ENCODE measurements around the gene CBLN4. TPM values are rescaled to one million over a fixed set of nuclear protein-coding genes. Genes with fewer than 3 reads are reported as not detected.

CBLN4 gene
- total RNA-seq, 2 experiments from 2014 or later, result not detected

DNA sequence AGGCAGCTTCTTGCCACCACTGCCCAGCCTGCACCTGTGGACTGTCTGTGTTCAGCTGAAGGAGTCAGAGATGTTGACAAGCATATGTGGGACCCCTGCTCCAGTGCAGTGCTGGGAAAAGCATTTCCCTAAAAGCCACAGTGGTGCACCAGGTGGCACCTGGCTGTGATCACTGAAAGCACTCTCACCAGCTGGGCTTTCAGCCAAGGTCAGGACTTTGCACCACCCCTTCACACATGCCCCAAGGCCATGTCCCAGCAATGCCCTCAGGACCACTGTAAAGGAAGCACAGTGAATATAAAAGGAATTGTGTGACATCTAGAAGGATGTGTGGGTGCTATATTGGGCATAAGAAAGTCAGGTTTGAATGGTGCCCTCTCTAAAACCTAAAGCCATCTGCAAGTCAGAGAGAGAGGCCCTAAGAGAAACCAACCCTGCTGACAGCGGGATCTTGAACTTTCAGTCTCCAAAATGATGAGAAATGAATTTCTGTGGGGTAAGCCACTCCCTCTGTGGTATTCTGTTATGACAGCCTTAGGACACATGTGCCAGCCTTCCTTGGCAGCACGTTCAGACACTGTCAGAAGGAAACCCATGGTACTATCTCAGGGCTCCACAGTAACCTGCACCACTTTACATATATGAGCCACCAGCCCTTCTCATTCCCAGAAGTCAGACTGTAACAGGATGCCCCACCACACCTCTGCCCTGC, 30.7 kb downstream of the CBLN4 start:
- TF ChIP-seq EZH2phosphoT487 (IDR thresholded peaks at IDR 0.05; ENCODE audit: borderline replicate concordance, low read depth, low read length), result no peak
- TF ChIP-seq, protein P1, sequence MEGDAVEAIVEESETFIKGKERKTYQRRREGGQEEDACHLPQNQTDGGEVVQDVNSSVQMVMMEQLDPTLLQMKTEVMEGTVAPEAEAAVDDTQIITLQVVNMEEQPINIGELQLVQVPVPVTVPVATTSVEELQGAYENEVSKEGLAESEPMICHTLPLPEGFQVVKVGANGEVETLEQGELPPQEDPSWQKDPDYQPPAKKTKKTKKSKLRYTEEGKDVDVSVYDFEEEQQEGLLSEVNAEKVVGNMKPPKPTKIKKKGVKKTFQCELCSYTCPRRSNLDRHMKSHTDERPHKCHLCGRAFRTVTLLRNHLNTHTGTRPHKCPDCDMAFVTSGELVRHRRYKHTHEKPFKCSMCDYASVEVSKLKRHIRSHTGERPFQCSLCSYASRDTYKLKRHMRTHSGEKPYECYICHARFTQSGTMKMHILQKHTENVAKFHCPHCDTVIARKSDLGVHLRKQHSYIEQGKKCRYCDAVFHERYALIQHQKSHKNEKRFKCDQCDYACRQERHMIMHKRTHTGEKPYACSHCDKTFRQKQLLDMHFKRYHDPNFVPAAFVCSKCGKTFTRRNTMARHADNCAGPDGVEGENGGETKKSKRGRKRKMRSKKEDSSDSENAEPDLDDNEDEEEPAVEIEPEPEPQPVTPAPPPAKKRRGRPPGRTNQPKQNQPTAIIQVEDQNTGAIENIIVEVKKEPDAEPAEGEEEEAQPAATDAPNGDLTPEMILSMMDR (conservative IDR thresholded peaks at IDR 0.05; ENCODE audit: low read length), result no peak
- Histone ChIP-seq H3K4me3 (ENCODE audit: low read depth, low read length, poor library complexity, severe bottlenecking) (no peak overlapping the region), H3K36me3 (ENCODE audit: insufficient read depth, low read length) (no peaks in the 10 kb centered on the region), H3K79me2 (ENCODE audit: insufficient read depth, low read depth, low read length) (no peaks in the 10 kb centered on the region), H3K27ac (ENCODE audit: low read depth, low read length, poor library complexity, severe bottlenecking) (no peak overlapping the region), H3K9me2 (ENCODE audit: insufficient read depth, low read length) (no peaks in the 10 kb centered on the region), H3K4me2 (ENCODE audit: low read length) (no peak overlapping the region), H3K9me3 (ENCODE audit: low read length) (no peaks in the 10 kb centered on the region), H2AFZ (ENCODE audit: low read length) (no peak overlapping the region), H3K4me1 (ENCODE audit: insufficient read depth, low read length, poor library complexity, severe bottlenecking) (no peaks in the 10 kb centered on the region), H4K20me1 (ENCODE audit: insufficient read depth, low read length) (no peaks in the 10 kb centered on the region)
- DNase-seq (ENCODE audit: low spot score), result no peak
- ChIA-PET POLR2A (no interaction called here), CTCF (ENCODE audit: unreplicated experiment) (no interaction called here)
- no TSS peak for BruUV-seq (replicated peaks)
- intact Hi-C loops (cut with micrococcal nuclease; ENCODE audit: unreplicated experiment), result no loop called here

DNA sequence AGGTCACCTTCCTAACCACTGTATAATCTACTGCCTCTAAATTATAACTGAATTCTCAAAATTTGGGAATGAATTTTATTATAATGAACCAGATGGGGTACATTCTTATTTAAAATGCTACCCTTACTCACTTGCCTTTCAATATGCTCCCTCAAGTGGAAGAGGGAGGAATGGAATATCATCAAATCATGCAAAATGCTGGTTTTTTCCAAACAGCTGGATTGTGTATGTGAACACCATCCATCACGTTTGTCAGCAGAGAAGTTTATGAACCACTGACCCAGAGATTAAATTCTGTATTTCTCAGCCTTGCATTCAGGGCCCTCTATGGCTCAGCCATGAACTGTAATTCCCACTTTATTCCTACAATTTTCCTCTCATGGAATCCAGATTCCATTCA, 40.5 kb downstream of the CBLN4 start:
- Histone ChIP-seq H3K9me3 (ENCODE audit: low read length) (no peaks in the 10 kb centered on the region), H3K9me2 (ENCODE audit: insufficient read depth, low read length) (no peaks in the 10 kb centered on the region), H3K4me2 (ENCODE audit: low read length) (no peak overlapping the region), H3K36me3 (ENCODE audit: insufficient read depth, low read length) (no peaks in the 10 kb centered on the region), H2AFZ (ENCODE audit: low read length) (no peak overlapping the region), H3K4me1 (ENCODE audit: insufficient read depth, low read length, poor library complexity, severe bottlenecking) (no peaks in the 10 kb centered on the region), H3K27ac (ENCODE audit: low read depth, low read length, poor library complexity, severe bottlenecking) (no peak overlapping the region), H3K4me3 (ENCODE audit: low read depth, low read length, poor library complexity, severe bottlenecking) (no peak overlapping the region), H4K20me1 (ENCODE audit: insufficient read depth, low read length) (no peaks in the 10 kb centered on the region), H3K79me2 (ENCODE audit: insufficient read depth, low read depth, low read length) (no peaks in the 10 kb centered on the region)
- no TSS peak for BruUV-seq (replicated peaks)
- DNase-seq (ENCODE audit: low spot score), result no peak
- CTCF ChIA-PET (ENCODE audit: unreplicated experiment), result no interaction called here
- POLR2A ChIA-PET, result no interaction called here
- intact Hi-C loops (cut with micrococcal nuclease; ENCODE audit: unreplicated experiment), result no loop called here
- TF ChIP-seq, protein P1 (conservative IDR thresholded peaks at IDR 0.05; ENCODE audit: low read length), result no peak
- no peak for TF ChIP-seq EZH2phosphoT487 (IDR thresholded peaks at IDR 0.05; ENCODE audit: borderline replicate concordance, low read depth, low read length)

Measured in OCI-LY7 (cell line).